IMR-90 (cell line): Measurements from ENCODE around the gene COX8C. TPM values are rescaled to one million over a fixed set of nuclear protein-coding genes. Genes with fewer than 3 reads are reported as not detected.

Experiments used
- ATAC-seq: fragments of 200-7000 bp; cut with Tn5 transposase; 2 replicates; pipeline ENCODE4 v1.9.1; 2020; ENCODE audit warnings: low read depth, mild to moderate bottlenecking, moderate library complexity
- BruUV-seq: library from RNA; stranded (reverse); fragments of 400-500 nt; replicated peaks from 2 replicates; lab custom pipeline; 2021; lab: Mats Ljungman, UMichigan
- CTCF ChIA-PET: fragments of 300-600 bp; formaldehyde crosslinking; extraction: SDS; loops from one replicate; lab custom pipeline; 2021; ENCODE audit warnings: antibody characterized with exemption; lab: Yijun Ruan, JAX
- POLR2A ChIA-PET: fragments of 300-600 bp; sonication (Branson Sonifier 250); formaldehyde crosslinking; loops from one replicate; lab custom pipeline; 2022; ENCODE audit warnings: antibody characterized with exemption; ENCODE audit not compliant: unreplicated experiment; lab: Charles Lee
- DNase-seq: peaks from one replicate; pipeline ENCODE4 v3.0.0; 2013
- H2AFZ ChIP-seq: replicated peaks from 2 replicates; pipeline ENCODE3; 2013; ENCODE audit warnings: low read length, mild to moderate bottlenecking; ENCODE audit not compliant: poor library complexity
- H2AK5ac ChIP-seq: 2 replicates; pipeline ENCODE4 v1.6.1; 2013; ENCODE audit warnings: low read depth, low read length, inconsistent platforms
- H2AK9ac ChIP-seq: replicated peaks from 2 replicates; pipeline ENCODE3; 2013; ENCODE audit warnings: mild to moderate bottlenecking, low read depth, low read length, moderate library complexity; ENCODE audit not compliant: poor library complexity
- H2BK120ac ChIP-seq: 2 replicates; pipeline ENCODE4 v1.6.1; 2013; ENCODE audit warnings: low read depth, low read length, inconsistent platforms
- H2BK15ac ChIP-seq: 3 replicates; pipeline ENCODE4 v1.6.1; 2013; ENCODE audit warnings: low read depth, low read length, inconsistent platforms
- H2BK20ac ChIP-seq: 2 replicates; pipeline ENCODE4 v1.6.1; 2013; ENCODE audit warnings: low read depth, mild to moderate bottlenecking, inconsistent platforms, low read length, moderate library complexity
- H2BK5ac ChIP-seq: 2 replicates; pipeline ENCODE4 v1.6.1; 2013; ENCODE audit warnings: mild to moderate bottlenecking, low read depth, low read length, inconsistent platforms; ENCODE audit not compliant: poor library complexity, severe bottlenecking
- H3K14ac ChIP-seq: replicated peaks from 2 replicates; pipeline ENCODE4 v1.6.1; 2013; ENCODE audit warnings: low read depth, low read length, inconsistent platforms
- H3K18ac ChIP-seq: 2 replicates; pipeline ENCODE4 v1.6.1; 2013; ENCODE audit warnings: low read depth, low read length, control low read depth
- H3K23ac ChIP-seq: 2 replicates; pipeline ENCODE4 v1.6.1; 2013; ENCODE audit warnings: low read depth, low read length, inconsistent platforms
- H3K27ac ChIP-seq: 2 replicates; pipeline ENCODE4 v1.5.1; 2013; ENCODE audit warnings: mild to moderate bottlenecking, control low read depth, low read length; ENCODE audit not compliant: insufficient read depth
- H3K27me3 ChIP-seq: 2 replicates; pipeline ENCODE4 v1.6.1; 2013; ENCODE audit warnings: low read length; ENCODE audit not compliant: control insufficient read depth, insufficient read depth
- H3K36me3 ChIP-seq: 2 replicates; pipeline ENCODE4 v1.6.1; 2013; ENCODE audit warnings: low read length, mixed read lengths; ENCODE audit not compliant: control insufficient read depth, insufficient read depth
- H3K4ac ChIP-seq: 2 replicates; pipeline ENCODE4 v1.6.1; 2013; ENCODE audit warnings: low read depth, low read length, inconsistent platforms
- H3K4me1 ChIP-seq: 2 replicates; pipeline ENCODE4 v1.6.1; 2013; ENCODE audit warnings: low read length, mixed read lengths; ENCODE audit not compliant: control insufficient read depth, insufficient read depth
- H3K4me2 ChIP-seq: 2 replicates; pipeline ENCODE4 v1.6.1; 2013; ENCODE audit warnings: low read depth, mild to moderate bottlenecking, control low read depth, low read length, moderate library complexity
- H3K4me3 ChIP-seq: 2 replicates; pipeline ENCODE4 v1.5.1; 2013; ENCODE audit warnings: low read depth, mild to moderate bottlenecking, control low read depth, low read length, moderate library complexity; ENCODE audit not compliant: insufficient read depth
- H3K56ac ChIP-seq: 2 replicates; pipeline ENCODE4 v1.6.1; 2013; ENCODE audit warnings: low read length, inconsistent platforms; ENCODE audit not compliant: insufficient read depth; ENCODE audit errors: extremely low read depth
- H3K79me1 ChIP-seq, 2 experiments: 2 replicates each; pipeline ENCODE4 v1.6.1; 2013; ENCODE audit warnings: low read length in 2 of 2, inconsistent platforms in 1 of 2, low read depth in 1 of 2
- H3K9ac ChIP-seq: 2 replicates; pipeline ENCODE4 v1.6.1; 2013; ENCODE audit warnings: low read depth, low read length, control low read depth
- H3K9me1 ChIP-seq: 2 replicates; pipeline ENCODE4 v1.6.1; 2013; ENCODE audit warnings: low read length, inconsistent platforms; ENCODE audit not compliant: insufficient read depth
- H3K9me3 ChIP-seq: 2 replicates; pipeline ENCODE4 v1.6.1; 2013; ENCODE audit warnings: low read length; ENCODE audit not compliant: control insufficient read depth, insufficient read depth
- H4K20me1 ChIP-seq: 2 replicates; pipeline ENCODE4 v1.6.1; 2013; ENCODE audit warnings: low read length, inconsistent platforms; ENCODE audit not compliant: insufficient read depth
- H4K5ac ChIP-seq: 2 replicates; pipeline ENCODE4 v1.6.1; 2013; ENCODE audit warnings: mild to moderate bottlenecking, low read depth, low read length, control low read depth
- H4K8ac ChIP-seq, 2 experiments: 2 replicates each; pipeline ENCODE4 v1.6.1; 2013; ENCODE audit warnings: low read depth in 2 of 2, low read length in 2 of 2, control low read depth in 1 of 2, inconsistent platforms in 1 of 2
- H4K91ac ChIP-seq: 2 replicates; pipeline ENCODE4 v1.6.1; 2013; ENCODE audit warnings: low read depth, low read length, inconsistent platforms; ENCODE audit not compliant: insufficient read depth
- CHD1 ChIP-seq: IDR thresholded peaks from 2 replicates; pipeline ENCODE4 v1.6.1; 2012; ENCODE audit warnings: low read depth, low read length, improper control_type of control experiment
- MAFK ChIP-seq: IDR thresholded peaks from 2 replicates; pipeline ENCODE4 v1.6.1; 2012; ENCODE audit warnings: low read depth, low read length, improper control_type of control experiment
- RAD21 ChIP-seq: IDR thresholded peaks from 2 replicates; pipeline ENCODE4 v1.6.1; 2012; ENCODE audit warnings: low read length, improper control_type of control experiment
- USF2 ChIP-seq: fragments of 150-350 bp; IDR thresholded peaks from 2 replicates; pipeline ENCODE4 v1.6.1; 2017; ENCODE audit warnings: mild to moderate bottlenecking, antibody characterized with exemption, low read length, low read depth
- WGBS, 2 experiments: methylation state at CpG; one replicate each; pipeline versions ENCODE4 v1.1.5 to v1.1.7; 2013; ENCODE audit warnings: missing lambda C conversion rate in 2 of 2; ENCODE audit not compliant: insufficient read length in 1 of 2; ENCODE audit errors: extremely low coverage in 2 of 2; 5-methylcytosine and 5-hydroxymethylcytosine counted together
- dilution Hi-C: fragments of 300-500 bp; cut with HindIII; formaldehyde crosslinking; loops from one replicate; pipeline ENCODE4 v1.14.3; 2018; ENCODE audit warnings: low sequenced_read_pairs; ENCODE audit not compliant: unreplicated experiment
- in situ Hi-C: fragments of 300-500 bp; cut with MboI; formaldehyde crosslinking; loops from 3 replicates; pipeline ENCODE4 v1.14.3; 2019; ENCODE audit warnings: low sequenced_read_pairs, inconsistent platforms, mixed read lengths
- intact Hi-C: fragments of 100-400 bp; cut with micrococcal nuclease; formaldehyde crosslinking; loops from 2 replicates; pipeline ENCODE4 v1.10.0; 2022
- polyA plus RNA-seq, 3 experiments: library from polyadenylated mRNA; depleted of rRNA; stranded (reverse); fragments of >200 nt; gene quantifications; 2 replicates each; pipeline ENCODE4 v1.2.3, GENCODE V29; 2012; ENCODE audit warnings: low replicate concordance in 1 of 3
- total RNA-seq: library from RNA; depleted of rRNA; stranded (reverse); fragments of >200 nt; gene quantifications from 2 replicates; pipeline ENCODE4 v1.2.3, GENCODE V29; 2012

The COX8C gene
- total and polyA plus RNA-seq, 2 of the 4 experiments (the other 2 are of a cell fraction), result not detected

GRCh38 chr14:93368996-93369712 is 22.2 kb downstream of the COX8C start:
- DNase-seq, result no peak
- ChIA-PET POLR2A (no interaction called here), CTCF (no interaction called here)
- Histone ChIP-seq H3K4me1 (no peaks in the 10 kb centered on the region), H3K36me3 (no peaks in the 10 kb centered on the region), H3K18ac (no peak overlapping the region), H3K4me3 (no peak overlapping the region), H2BK5ac (no peak overlapping the region), H4K8ac (no peak overlapping the region), H3K79me1 (no peaks in the 10 kb centered on the region), H2BK20ac (no peak overlapping the region), H2AK5ac (no peak overlapping the region), H3K9ac (no peak overlapping the region), H2AFZ (no peak overlapping the region), H4K91ac (no peak overlapping the region), H4K5ac (no peak overlapping the region), H3K4me2 (no peak overlapping the region), H3K4ac (no peak overlapping the region), H2AK9ac (no peak overlapping the region), H3K14ac (no peak overlapping the region), H3K27me3 (no peaks in the 10 kb centered on the region), H2BK15ac (no peak overlapping the region), H3K56ac (no peak overlapping the region), H3K23ac (no peak overlapping the region), H3K27ac (no peak overlapping the region), H4K20me1 (no peaks in the 10 kb centered on the region), H3K9me1 (no peaks in the 10 kb centered on the region), H3K9me3 (no peaks in the 10 kb centered on the region), H2BK120ac (no peak overlapping the region)
- 40% methylated on average over 1 of the region's 5 CpGs; no CpG with 5 or more reads in 1 of the 2 experiments for WGBS, 2 experiments
- no TSS peak for BruUV-seq
- in situ Hi-C loops, result no loop called here
- TF ChIP-seq CHD1 (no peak), RAD21 (no peak), USF2 (no peak), MAFK (no peak)
- dilution Hi-C loops, result no loop called here
- intact Hi-C loops, result no loop called here
- no peak for ATAC-seq
